ENCODE results near the gene LINGO3. TPM values are rescaled to one million over a fixed set of nuclear protein-coding genes. Genes with fewer than 3 reads are reported as not detected.

The LINGO3 gene
- total and polyA plus RNA-seq, 2 of the 8 experiments (the other 6 are each of a cell fraction or from before 2014, with no cell fraction given) = 0.59 TPM; not detected in 1

GRCh38 chr19:2274185-2274711, 33.7 kb downstream of the LINGO3 start:
- Histone ChIP-seq H3K4me2 (ENCODE audit: insufficient read depth in 1 of 2, low read depth in 2 of 2, low read length in 2 of 2) (peak overlapping the region in 1 of 2 experiments; percentile 79; a peak in 1 of 4 replicates), H3K4ac (replicated peaks; ENCODE audit: insufficient read length, low read depth, low read length) (no peak overlapping the region), H3K18ac (ENCODE audit: extremely low read depth, low read length) (no peak overlapping the region), H3K79me2 (ENCODE audit: control insufficient read depth in 1 of 2, insufficient read depth in 2 of 2, low read length in 2 of 2) (peaks cover 20 to 40% of the 10 kb centered on the region in 2 experiments; a peak in 3 of 4 replicates), H3K14ac (ENCODE audit: insufficient read length) (no peak overlapping the region), H4K20me1 (replicated peaks in 1 of 2; ENCODE audit: control insufficient read depth in 1 of 2, insufficient read depth in 2 of 2, low read length in 2 of 2) (peaks cover 22 to 31% of the 10 kb centered on the region in 2 experiments), H4K5ac (ENCODE audit: insufficient read length, low read depth, low read length) (no peak overlapping the region), H2BK15ac (ENCODE audit: low read length) (no peak overlapping the region), H2AK5ac (ENCODE audit: low read depth, low read length) (0 out of 2 replicates have a peak overlapping the region, but pooled peaks have one; percentile 72), H3K27ac (ENCODE audit: low read depth, low read length) (no peak overlapping the region), H3K23ac (ENCODE audit: insufficient read length) (no peak overlapping the region), H2BK12ac (ENCODE audit: low read depth, low read length) (no peak overlapping the region), H3K27me3 (replicated peaks in 1 of 4; ENCODE audit: control insufficient read depth in 3 of 4, extremely low read depth in 1 of 4, insufficient read depth in 3 of 4, low read length in 3 of 4) (no peaks in the 10 kb centered on the region), H3K9ac (replicated peaks in 1 of 4; ENCODE audit: extremely low read depth in 1 of 4, low read depth in 3 of 4, low read length in 3 of 4) (no peak overlapping the region), H3K23me2 (ENCODE audit: low read depth, low read length) (peaks cover 5% of the 10 kb centered on the region; the same call in 1 of the 2 replicates), H3K36me3 (ENCODE audit: control insufficient read depth in 2 of 4, insufficient read depth in 4 of 4, low read length in 3 of 4) (peaks cover 3 to 23% (median 9%) of the 10 kb centered on the region in 4 experiments; a peak in 5 of 8 replicates), H2AFZ (ENCODE audit: low read length) (no peak overlapping the region), H3K4me1 (replicated peaks in 1 of 4; ENCODE audit: control insufficient read depth in 3 of 4, insufficient read depth in 4 of 4, low read length in 3 of 4) (peaks cover 0 to 17% (median 7%) of the 10 kb centered on the region in 4 experiments; a peak in 5 of 7 replicates), H3K56ac (replicated peaks; ENCODE audit: insufficient read length, low read depth, low read length) (no peak overlapping the region), H2BK20ac (ENCODE audit: low read length) (no peak overlapping the region), H3K9me3 (ENCODE audit: insufficient read depth in 2 of 2, low read depth in 1 of 2, low read length in 1 of 2) (no peaks in the 10 kb centered on the region), H3K79me1 (ENCODE audit: low read depth, low read length) (peaks cover 3% of the 10 kb centered on the region; the same call in 1 of the 2 replicates), H2BK5ac (ENCODE audit: low read depth, low read length) (no peak overlapping the region), H4K91ac (replicated peaks; ENCODE audit: insufficient read length, low read length) (no peak overlapping the region), H2BK120ac (replicated peaks; ENCODE audit: low read depth, low read length) (no peak overlapping the region), H3K4me3 (ENCODE audit: extremely low read depth in 1 of 4, insufficient read depth in 2 of 4, low read depth in 3 of 4, low read length in 4 of 4) (peak overlapping the region in 2 of 4 experiments; percentile 14 to 53; a peak in 3 of 8 replicates), H4K8ac (ENCODE audit: extremely low read depth, insufficient read depth, low read length) (0 out of 2 replicates have a peak overlapping the region, but pooled peaks have one; percentile 9)
- ChIA-PET CTCF (ENCODE audit: partially characterized antibody) (interaction anchor here (0.6 to 6.2 kb wide), 30 partner anchors 12 to 347 kb away, joined by 3 to 106 read pairs (median 6); partner anchors contain the start of genes JSRP1, LSM7 and SPPL2B), POLR2A (ENCODE audit: partially characterized antibody) (interaction anchor here (0.6 to 23.4 kb wide), 16 partner anchors 7 to 1985 kb away, joined by 3 to 330 read pairs (median 6); partner anchors contain the start of genes AMH, JSRP1 and PLEKHJ1)
- TF ChIP-seq KDM1A (IDR thresholded peaks at IDR 0.05; ENCODE audit: borderline replicate concordance, low read length) (peak; percentile 96), CHD1 (IDR thresholded peaks at IDR 0.05; ENCODE audit: low read depth, low read length) (no peak), HDAC2 (IDR thresholded peaks at IDR 0.05; ENCODE audit: borderline replicate concordance in 1 of 2, low read depth in 2 of 2, low read length in 2 of 2) (no peak), NANOG (IDR thresholded peaks at IDR 0.05; ENCODE audit: insufficient read depth, low read depth, low read length, poor library complexity, severe bottlenecking) (no peak)
- DNase-seq (ENCODE audit: low read depth in 1 of 2, low spot score in 2 of 2) (no peak), FAIRE-seq (no peak)
- WGBS, 2 experiments (ENCODE audit: extremely low coverage in 1 of 2, insufficient coverage in 1 of 2, insufficient read length in 1 of 2, insufficient replicate concordance in 2 of 2, low coverage in 1 of 2, low lambda C conversion rate in 2 of 2, missing lambda C conversion rate in 1 of 2) = 88% methylated on average over 9 of the region's 9 CpGs; no CpG with 5 or more reads in 1 of the 2 experiments
